Natural killer cell (primary cell): ENCODE measurements around the gene TMEM158. TPM values are rescaled to one million over a fixed set of nuclear protein-coding genes. Genes with fewer than 3 reads are reported as not detected.

Source experiments
- ATAC-seq, 3 donors: fragments of 150-1000 bp in 2 of 3; fragments of 200-7000 bp in 1 of 3; cut with Tn5 transposase; 1 replicate in 1 of 3; 2 replicates in 2 of 3; pipeline ENCODE4 v1.10.0; 2021; ENCODE audit warnings: mild to moderate bottlenecking in 2 of 3, moderate library complexity in 2 of 3
- DNase-seq, 2 donors: peaks; one replicate each; pipeline versions ENCODE4 v3.0.0 to v3.0.0-alpha.2; 2013 to 2021; ENCODE audit warnings: mixed read lengths in 1 of 2
- H3K27ac ChIP-seq: one replicate; pipeline ENCODE4 v1.5.1; 2013; ENCODE audit warnings: mild to moderate bottlenecking, low read length
- H3K27me3 ChIP-seq: one replicate; pipeline ENCODE4 v1.6.1; 2013; ENCODE audit warnings: low read length; ENCODE audit not compliant: control insufficient read depth, insufficient read depth
- H3K36me3 ChIP-seq: one replicate; pipeline ENCODE4 v1.6.1; 2013; ENCODE audit warnings: low read length; ENCODE audit not compliant: control insufficient read depth, insufficient read depth
- H3K4me1 ChIP-seq: one replicate; pipeline ENCODE4 v1.6.1; 2013; ENCODE audit warnings: low read length; ENCODE audit not compliant: control insufficient read depth, insufficient read depth
- H3K4me3 ChIP-seq: one replicate; pipeline ENCODE4 v1.5.1; 2013; ENCODE audit warnings: low read length
- H3K9me3 ChIP-seq: one replicate; pipeline ENCODE4 v1.6.1; 2013; ENCODE audit warnings: low read length; ENCODE audit not compliant: control insufficient read depth, insufficient read depth
- H3K27ac Mint-ChIP-seq, 2 donors: one replicate each; pipeline ENCODE4 v1.8.0; 2022; ENCODE audit warnings: mild to moderate bottlenecking in 2 of 2, mixed read lengths in 2 of 2, moderate library complexity in 1 of 2
- H3K27me3 Mint-ChIP-seq, 2 donors: one replicate each; pipeline ENCODE4 v1.8.0; 2022; ENCODE audit warnings: low read depth in 2 of 2, mixed read lengths in 2 of 2
- H3K36me3 Mint-ChIP-seq: one replicate; pipeline ENCODE4 v1.8.0; 2022; ENCODE audit warnings: mixed read lengths
- H3K4me1 Mint-ChIP-seq, 2 donors: one replicate each; pipeline ENCODE4 v1.8.0; 2022; ENCODE audit warnings: mixed read lengths in 2 of 2
- H3K4me3 Mint-ChIP-seq: one replicate; pipeline ENCODE4 v1.8.0; 2022; ENCODE audit warnings: mild to moderate bottlenecking, moderate library complexity, mixed read lengths
- H3K9me3 Mint-ChIP-seq, 2 donors: one replicate each; pipeline ENCODE4 v1.8.0; 2022; ENCODE audit warnings: mixed read lengths in 2 of 2
- WGBS: methylation state at CpG from one replicate; pipeline ENCODE4 v1.1.7; 2013; ENCODE audit warnings: missing lambda C conversion rate; ENCODE audit not compliant: insufficient coverage; 5-methylcytosine and 5-hydroxymethylcytosine counted together
- intact Hi-C: fragments of 100-400 bp; cut with micrococcal nuclease; formaldehyde crosslinking; loops from one replicate; pipeline ENCODE4 v1.14.2; 2022
- total RNA-seq, 4 donors: library from RNA; stranded (reverse); fragments of 120-200 nt in 1 of 4; gene quantifications; one replicate each; pipeline versions ENCODE4 v1.2.3 to v1.2.4, GENCODE V29; 2013 to 2022
- TF ChIP-seq, protein P1 (sequence below): fragments of 200-600 bp; IDR thresholded peaks from one replicate; pipeline ENCODE4 v1.8.0; 2022; ENCODE audit warnings: antibody characterized with exemption

The TMEM158 gene
- total RNA-seq, 3 donors from 2014 or later (not counting 1 experiment from before 2014, with no cell fraction given) = 0.40 to 0.47 TPM; not detected in 1

DNA sequence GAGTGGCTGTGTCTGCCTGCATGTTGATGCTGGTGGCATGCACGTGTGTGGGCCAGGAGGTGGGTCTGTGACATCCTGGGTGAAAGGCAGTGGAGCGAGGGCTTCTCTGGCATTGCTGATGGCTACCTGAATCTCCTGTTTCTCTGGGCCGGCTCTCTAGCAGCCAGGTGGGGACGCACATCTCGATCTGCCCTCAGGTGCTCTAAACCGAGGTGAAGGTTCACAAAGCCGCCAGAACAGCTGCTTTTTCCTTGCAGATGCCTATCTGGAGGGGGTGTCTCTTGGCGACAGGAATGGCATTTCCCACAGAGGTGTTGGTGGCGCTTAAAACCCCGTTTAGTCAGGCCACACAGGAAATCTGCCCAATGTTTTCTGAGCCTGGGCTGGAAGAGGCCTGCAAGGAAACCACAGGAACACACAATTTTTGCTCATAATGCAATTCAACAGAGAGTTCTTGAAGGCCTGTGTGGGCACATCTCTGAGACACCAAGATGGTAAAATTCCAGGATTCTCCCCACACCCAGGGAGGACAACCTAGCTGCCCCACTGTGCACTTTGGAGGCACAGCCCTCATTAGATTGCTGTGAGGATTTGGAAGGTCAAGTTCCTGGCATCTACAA is 11.9 kb downstream of the TMEM158 start:
- Histone ChIP-seq H3K27me3 (no peaks in the 10 kb centered on the region), H3K27ac (no peak overlapping the region), H3K36me3 (no peaks in the 10 kb centered on the region), H3K4me1 (peaks cover 3% of the 10 kb centered on the region), H3K9me3 (no peaks in the 10 kb centered on the region), H3K4me3 (no peak overlapping the region)
- WGBS = 34% methylated on average over 10 of the region's 10 CpGs
- Mint-ChIP-seq H3K36me3 (no peaks in the 10 kb centered on the region), H3K4me3 (no peak overlapping the region), H3K27me3 (peaks cover 14 to 20% of the 10 kb centered on the region in 2 donors), H3K9me3 (no peaks in the 10 kb centered on the region), H3K4me1 (peaks cover 6% of the 10 kb centered on the region in 2 donors), H3K27ac (no peak overlapping the region)
- intact Hi-C loops = loop anchor here (5.0 kb wide), 1 partner anchor 682 kb away; no protein-coding TSS in a partner anchor
- DNase-seq (no peak), ATAC-seq (no peak)
- TF ChIP-seq, protein P1, sequence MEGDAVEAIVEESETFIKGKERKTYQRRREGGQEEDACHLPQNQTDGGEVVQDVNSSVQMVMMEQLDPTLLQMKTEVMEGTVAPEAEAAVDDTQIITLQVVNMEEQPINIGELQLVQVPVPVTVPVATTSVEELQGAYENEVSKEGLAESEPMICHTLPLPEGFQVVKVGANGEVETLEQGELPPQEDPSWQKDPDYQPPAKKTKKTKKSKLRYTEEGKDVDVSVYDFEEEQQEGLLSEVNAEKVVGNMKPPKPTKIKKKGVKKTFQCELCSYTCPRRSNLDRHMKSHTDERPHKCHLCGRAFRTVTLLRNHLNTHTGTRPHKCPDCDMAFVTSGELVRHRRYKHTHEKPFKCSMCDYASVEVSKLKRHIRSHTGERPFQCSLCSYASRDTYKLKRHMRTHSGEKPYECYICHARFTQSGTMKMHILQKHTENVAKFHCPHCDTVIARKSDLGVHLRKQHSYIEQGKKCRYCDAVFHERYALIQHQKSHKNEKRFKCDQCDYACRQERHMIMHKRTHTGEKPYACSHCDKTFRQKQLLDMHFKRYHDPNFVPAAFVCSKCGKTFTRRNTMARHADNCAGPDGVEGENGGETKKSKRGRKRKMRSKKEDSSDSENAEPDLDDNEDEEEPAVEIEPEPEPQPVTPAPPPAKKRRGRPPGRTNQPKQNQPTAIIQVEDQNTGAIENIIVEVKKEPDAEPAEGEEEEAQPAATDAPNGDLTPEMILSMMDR = no peak

DNA sequence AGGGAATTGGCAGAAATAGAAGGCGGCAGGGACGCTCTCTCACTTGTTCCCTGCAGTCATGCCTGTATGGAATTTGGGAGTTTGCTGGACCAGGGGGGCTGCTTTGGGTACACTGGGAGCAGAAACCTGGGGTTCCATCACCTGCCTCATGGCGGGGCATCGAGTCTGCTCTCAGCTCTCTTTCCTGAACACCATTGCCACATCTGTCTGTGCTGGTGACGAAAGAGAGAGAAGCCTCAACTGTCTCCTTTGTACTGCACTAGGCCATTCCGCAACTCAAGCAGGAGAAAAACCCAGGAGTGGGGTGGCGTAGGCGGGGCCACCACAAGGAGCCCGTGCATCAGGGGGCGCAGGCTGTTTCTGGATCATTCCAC is 14.0 kb downstream of the TMEM158 start:
- 93% methylated on average over 10 of the region's 10 CpGs for WGBS
- intact Hi-C loops = loop anchor here (5.0 kb wide), 1 partner anchor 680 kb away; no protein-coding TSS in a partner anchor

DNA sequence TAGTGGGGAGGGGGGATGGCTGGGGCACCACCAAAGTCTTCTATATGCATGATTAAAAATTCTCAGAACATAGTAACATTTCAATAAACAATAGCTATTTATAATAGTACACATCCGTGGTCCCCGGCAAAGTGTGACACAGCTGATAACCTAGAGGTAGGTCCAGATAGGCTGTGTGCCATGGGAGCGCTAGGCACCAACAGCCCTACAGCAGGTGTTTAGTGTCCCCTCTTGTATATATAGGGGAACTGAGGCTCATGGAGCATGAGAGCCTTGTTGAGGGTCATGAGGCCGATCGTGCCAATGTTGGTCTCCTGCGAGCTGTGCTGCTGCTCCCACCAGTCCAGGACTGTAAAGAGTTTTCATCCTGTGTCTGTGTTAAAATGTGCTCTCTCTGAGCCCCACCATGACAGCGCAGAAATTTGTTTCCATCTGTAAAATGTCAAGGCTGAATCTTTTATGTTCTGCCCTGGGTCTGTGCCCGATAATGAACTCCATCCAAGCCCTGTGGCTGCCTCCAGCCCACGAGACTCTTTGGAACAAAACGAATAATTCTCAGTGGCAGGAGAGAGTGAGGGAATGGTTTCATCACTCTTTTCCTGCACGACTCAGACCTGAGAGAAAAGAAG is 14.5 kb downstream of the TMEM158 start:
- Mint-ChIP-seq H3K36me3 (no peaks in the 10 kb centered on the region), H3K27ac (no peak overlapping the region), H3K27me3 (peaks cover 9 to 29% of the 10 kb centered on the region in 2 donors), H3K4me1 (peaks cover 6% of the 10 kb centered on the region in 2 donors), H3K4me3 (no peak overlapping the region), H3K9me3 (no peaks in the 10 kb centered on the region)
- no peaks in the 10 kb centered on the region for H3K36me3 ChIP-seq
- no peak overlapping the region for H3K4me3 ChIP-seq
- H3K9me3 ChIP-seq = no peaks in the 10 kb centered on the region
- 87% methylated on average over 11 of the region's 11 CpGs for WGBS
- H3K27ac ChIP-seq = no peak overlapping the region
- H3K27me3 ChIP-seq = no peaks in the 10 kb centered on the region
- ATAC-seq (no peak), DNase-seq (no peak)
- intact Hi-C loops = loop anchor here (5.0 kb wide), 1 partner anchor 679 kb away; no protein-coding TSS in a partner anchor
- TF ChIP-seq, protein P1 = no peak
- H3K4me1 ChIP-seq = peaks cover 3% of the 10 kb centered on the region

More for the DNA sequence above, 14.0 kb downstream of the TMEM158 start:
- peaks cover 6% of the 10 kb centered on the region in 2 donors for H3K4me1 Mint-ChIP-seq
- H3K27ac Mint-ChIP-seq = no peak overlapping the region
- no peak for DNase-seq
- H3K9me3 Mint-ChIP-seq = no peaks in the 10 kb centered on the region
- no peaks in the 10 kb centered on the region for H3K9me3 ChIP-seq
- H3K4me3 Mint-ChIP-seq = no peak overlapping the region
- no peak overlapping the region for H3K4me3 ChIP-seq
- no peaks in the 10 kb centered on the region for H3K36me3 ChIP-seq
- H3K27me3 ChIP-seq = no peaks in the 10 kb centered on the region
- no peak for ATAC-seq
- TF ChIP-seq, protein P1 = no peak
- peaks cover 9 to 27% of the 10 kb centered on the region in 2 donors for H3K27me3 Mint-ChIP-seq
- H3K4me1 ChIP-seq = peaks cover 3% of the 10 kb centered on the region
- H3K36me3 Mint-ChIP-seq = no peaks in the 10 kb centered on the region
- no peak overlapping the region for H3K27ac ChIP-seq
